ENCODE data around the gene HAUS1. TPM values are rescaled to one million over a fixed set of nuclear protein-coding genes. Genes with fewer than 3 reads are reported as not detected.
"Not testable (repeated sequence)": the region's sequence is repeated elsewhere in the genome, so short reads cannot be mapped to it uniquely, and the experiment has no call there.

The HAUS1 gene
- total RNA-seq, 1 donor from 2014 or later: 26.4 TPM

DNA sequence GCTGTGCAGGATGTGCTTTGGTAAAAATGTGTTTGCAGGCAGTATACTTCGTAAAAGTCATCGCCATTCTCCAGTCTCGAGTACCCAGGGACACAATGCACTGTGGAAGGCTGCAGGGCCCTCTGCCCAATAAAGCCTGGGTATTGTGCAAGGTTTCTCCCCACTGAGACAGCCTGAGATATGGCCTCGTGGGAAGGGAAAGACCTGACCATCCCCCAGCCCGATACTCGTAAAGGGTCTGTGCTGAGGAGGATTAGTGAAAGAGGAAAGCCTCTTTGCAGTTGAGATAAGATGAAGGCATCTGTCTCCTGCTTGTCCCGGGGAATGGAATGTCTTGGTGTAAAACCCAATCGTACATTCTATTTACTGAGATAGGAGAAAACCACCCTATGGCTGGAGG is 15.7 kb upstream of the HAUS1 start:
- DNase-seq (ENCODE audit: low read depth in 2 of 2): not testable (repeated sequence)

DNA sequence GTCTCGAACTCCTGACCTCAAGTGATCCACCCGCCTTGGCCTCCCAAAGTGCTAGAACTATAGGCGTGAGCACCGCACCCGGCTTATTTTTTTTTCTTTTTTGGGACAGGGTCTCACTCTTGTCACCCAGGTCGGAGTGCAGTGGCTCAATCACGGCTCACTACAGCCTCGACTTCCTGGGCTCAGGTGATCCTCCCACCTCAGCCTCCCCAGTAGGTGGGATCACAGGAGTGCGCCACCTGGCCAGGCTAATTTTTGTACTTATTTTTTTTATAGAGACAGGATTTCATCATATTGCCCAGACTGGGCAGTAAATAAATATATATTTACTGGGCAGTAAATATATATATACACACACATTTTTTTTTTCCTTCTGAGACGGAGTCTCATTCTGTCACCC is 8.7 kb upstream of the HAUS1 start:
- no peak for DNase-seq (ENCODE audit: low read depth in 2 of 2)

DNA sequence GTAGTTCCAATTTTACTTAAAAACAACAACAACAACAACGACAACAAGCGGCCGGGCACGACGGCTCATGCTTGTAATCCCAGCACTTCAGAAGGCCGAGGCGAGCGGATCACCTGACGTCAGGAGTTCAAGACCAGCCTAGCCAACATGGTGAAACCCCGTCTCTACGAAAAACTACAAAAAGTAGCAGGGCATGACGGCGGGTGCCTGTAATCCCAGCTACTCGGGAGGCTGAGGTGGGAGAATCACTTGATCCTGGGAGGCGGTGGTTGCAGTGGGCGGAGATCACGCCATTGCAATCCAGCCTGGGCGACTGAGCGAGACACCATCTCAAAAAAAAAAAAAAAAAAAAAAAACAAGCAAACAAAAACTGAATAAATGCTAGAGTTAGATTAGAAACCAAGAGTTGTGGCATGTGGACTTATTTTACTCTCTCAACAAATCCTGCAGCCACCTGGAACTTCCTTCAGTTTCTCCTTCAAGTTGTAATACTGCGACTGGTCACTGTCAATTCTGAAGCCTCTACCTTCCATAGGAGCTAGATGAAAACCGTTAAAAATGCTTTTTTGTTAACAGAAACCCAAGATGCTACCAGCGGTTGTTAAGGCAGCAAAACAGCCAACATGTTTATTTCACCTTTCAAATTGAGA is 7.4 kb upstream of the HAUS1 start:
- DNase-seq (ENCODE audit: low read depth in 2 of 2): no peak

DNA sequence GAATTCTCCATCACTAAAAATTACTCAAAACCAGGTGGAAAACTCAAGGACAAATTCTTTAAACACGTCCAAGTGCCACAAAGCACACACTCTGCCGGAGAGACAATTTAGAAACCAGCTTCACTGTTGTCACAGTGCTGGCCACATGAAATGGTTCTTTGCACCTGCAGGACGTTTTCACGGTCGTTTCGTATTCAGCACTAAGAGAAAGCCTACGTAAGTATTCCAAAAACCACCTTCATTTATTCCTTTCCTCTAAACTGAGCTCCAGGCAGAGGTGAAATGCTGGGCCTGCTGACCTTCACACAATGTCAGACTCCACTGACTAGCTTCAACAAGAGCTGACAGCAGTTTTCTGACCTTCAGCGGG is 6.8 kb upstream of the HAUS1 start:
- peak in 1 of 2 donors; percentile 43 for DNase-seq (ENCODE audit: low read depth in 2 of 2)

DNA sequence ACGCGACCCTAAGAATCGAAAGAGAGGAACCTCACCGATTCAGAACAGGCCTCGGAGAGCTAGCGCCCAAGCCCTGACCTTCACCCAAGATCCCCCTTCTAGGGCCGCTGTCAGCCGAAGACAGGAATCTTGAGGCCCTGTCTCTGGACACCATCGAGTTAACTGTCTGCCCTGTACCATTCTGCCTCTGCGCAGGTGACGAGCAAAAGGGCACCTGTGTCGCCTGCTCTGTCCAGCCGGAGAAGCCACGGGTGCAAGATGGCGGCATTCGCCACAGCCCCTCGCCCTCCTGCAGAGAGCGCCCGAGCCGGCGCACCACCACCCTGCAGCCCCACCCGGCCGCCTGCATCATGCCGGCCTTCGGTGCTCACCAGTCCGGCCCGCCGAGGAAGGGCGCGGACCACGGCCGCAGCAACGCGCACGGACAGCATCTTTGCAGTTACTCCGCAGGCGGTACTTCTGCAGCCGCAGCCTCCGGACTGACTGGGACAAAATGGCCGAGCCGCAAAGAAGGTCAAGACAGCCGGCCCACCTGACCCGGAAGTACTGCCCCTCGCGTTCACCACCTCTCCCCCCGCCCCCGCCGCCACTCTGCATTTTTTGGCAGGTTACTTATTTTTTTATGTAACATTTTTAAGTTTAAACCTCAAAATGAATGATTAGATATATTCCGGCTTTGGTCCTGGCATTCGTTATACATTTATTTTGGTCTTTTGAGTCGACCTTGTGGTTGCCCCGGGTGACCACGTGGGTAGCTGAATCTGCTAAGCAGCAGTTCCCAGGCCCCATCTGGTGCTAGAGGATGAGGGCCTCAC is 6.2 kb upstream of the HAUS1 start, which contains the start of gene ATP5F1A:
ATP5F1A (minus strand) TSS at position 496 of the 815 bp plus-strand sequence; CDS start at position 431, 65 bp downstream.
- DNase-seq (ENCODE audit: low read depth in 2 of 2): peak; percentile 83 to 86

DNA sequence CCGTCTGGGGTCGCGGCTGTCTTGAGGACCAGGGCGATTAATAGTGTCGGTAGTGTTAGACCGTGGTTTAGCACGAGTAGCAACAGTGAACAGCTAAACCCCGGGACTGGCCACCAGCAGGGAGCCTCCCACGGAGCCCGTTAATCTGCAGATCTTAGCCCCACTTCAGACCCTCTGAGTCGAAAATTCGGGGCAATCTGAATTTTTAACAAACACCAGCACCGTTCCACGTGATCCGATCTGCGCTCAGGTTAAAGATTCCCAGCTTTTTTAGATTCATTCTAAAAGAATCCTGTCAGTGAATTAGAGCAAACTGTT is 5.6 kb upstream of the HAUS1 start:
- DNase-seq (ENCODE audit: low read depth in 2 of 2): no peak

DNA sequence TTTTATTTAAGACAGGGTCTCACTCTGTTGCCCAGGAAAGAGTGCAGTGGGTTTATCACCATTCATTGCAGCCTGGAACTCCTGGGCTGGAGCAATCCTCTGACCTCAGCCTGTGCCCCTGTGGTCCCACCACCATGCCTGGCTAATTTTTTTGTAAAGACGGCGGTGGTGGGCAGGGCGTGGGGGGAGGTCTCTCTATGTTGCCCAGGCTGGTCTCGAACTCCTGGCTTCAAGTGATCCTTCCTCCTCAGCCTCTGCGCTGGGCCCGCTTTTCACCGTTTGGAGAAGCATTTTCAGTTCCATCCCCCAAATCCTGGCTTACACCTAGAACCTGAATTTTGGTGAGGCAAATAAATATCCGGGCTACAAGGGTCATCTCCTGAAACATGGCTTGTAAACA is 4.7 kb upstream of the HAUS1 start:
- DNase-seq (ENCODE audit: low read depth in 2 of 2): no peak

DNA sequence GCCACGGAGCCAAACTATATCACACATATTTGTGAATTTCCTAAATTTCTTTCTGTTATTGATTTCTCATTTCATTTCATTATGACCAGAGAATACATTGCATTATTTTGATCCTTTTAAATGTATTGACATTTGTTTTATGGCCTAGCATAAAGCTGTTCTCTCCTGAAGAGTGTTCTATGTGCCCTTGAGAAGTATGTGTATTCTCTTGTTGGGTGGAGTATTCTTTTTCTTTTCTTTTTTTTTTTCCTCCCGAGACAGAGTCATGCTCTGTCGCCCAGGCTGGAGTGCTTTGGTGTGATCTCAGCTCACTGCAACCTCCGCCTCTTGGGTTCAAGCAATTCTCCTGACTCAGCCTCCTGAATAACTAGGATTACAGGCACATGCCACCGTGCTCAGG is 5.2 kb downstream of the HAUS1 start:
- DNase-seq (ENCODE audit: low read depth in 2 of 2): no peak

DNA sequence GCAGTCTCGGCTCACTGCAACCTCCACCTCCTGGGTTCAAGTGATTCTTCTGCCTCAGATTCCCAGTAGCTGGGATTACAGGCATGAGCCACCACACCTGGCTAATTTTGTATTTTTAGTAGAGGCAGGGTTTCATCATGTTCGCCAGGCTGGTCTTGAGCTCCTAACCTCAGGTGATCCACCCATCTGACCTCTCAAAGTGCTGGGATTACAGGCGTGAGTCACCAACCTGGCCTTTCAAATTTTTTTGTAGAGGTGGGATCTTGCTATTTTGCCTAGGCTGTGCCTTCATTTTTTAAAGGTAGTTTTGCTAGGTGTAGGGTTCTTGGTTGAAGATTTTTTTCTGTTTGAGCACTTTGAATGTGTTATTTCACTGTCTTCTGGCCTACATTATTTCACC is 6.2 kb downstream of the HAUS1 start:
- no peak for DNase-seq (ENCODE audit: low read depth in 2 of 2)

DNA sequence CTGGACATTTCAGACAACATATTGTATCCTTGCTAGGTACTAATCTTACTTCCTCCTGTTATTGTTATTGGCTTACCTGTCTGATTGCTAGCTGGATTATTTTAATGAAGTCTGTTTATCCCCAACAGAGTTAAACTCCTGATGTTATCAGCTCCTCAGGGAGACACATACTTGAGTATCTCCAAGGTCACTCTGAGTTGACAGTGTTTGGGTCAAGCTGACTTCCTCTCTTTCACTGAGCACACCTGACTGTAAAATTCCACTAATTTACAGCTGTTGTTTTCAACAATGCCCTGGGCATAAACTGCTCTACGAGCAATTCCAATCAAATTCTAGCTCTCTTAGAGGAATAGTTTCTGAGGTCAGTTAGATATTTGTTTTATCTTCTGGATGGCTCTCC is 9.6 kb downstream of the HAUS1 start:
- no peak for DNase-seq (ENCODE audit: low read depth in 2 of 2)

DNA sequence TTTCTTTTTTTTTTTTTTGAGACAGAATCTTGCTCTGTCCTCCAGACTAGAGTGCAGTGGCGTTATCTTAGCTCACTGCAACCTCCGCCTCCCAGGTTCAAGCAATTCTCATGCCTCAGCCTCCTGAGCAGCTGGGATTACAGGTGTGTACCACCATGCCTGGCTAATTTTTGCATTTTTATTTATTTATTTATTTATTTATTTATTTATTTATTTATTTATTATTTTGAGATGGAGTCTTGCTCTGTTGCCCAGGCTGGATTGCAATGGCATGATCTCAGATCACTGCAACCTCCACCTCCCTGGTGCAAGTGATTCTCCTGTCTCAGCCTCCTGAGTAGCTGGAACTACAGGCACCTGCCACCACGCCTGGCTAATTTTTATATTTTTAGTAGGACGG is 22.4 kb downstream of the HAUS1 start:
- DNase-seq (ENCODE audit: low read depth in 2 of 2): not testable (repeated sequence)

DNA sequence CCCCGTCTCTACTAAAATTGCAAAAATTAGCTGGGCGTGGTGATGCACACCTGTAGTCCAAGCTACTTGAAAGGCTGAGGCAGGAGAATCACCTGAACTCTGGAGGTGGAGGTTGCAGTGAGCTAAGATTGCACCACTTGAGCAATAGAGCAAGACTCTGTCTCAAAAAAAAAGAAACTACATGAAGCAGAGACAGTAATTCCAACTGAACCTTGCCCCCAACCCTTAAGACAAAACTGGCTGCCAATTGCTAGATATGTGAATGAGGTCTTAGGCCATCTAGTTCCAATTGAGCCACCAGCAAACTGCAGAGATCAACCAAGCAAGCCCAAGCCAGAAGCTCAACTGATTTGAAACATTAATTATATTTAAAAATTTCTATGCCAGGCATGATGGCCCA is 25.9 kb downstream of the HAUS1 start:
- DNase-seq (ENCODE audit: low read depth in 2 of 2): no peak

DNA sequence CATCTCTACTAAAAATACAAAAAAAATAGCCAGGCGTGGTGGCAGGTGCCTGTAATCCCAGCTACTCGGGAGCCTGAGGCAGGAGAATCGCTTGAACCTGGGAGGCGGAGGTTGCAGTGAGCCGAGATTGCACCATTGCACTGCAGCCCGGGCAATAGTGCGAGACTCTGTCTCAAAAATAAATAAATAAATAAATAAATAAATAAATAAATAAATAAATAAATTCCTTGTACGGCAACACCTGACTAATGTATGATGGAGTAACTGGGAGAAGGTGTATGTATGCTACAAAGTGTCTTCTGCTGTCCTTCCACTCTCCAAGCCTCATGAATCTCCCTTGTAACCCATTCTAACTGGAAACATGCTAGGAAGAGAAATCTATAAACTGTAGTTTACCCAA is 26.4 kb downstream of the HAUS1 start:
- not testable (repeated sequence) for DNase-seq (ENCODE audit: low read depth in 2 of 2)

DNA sequence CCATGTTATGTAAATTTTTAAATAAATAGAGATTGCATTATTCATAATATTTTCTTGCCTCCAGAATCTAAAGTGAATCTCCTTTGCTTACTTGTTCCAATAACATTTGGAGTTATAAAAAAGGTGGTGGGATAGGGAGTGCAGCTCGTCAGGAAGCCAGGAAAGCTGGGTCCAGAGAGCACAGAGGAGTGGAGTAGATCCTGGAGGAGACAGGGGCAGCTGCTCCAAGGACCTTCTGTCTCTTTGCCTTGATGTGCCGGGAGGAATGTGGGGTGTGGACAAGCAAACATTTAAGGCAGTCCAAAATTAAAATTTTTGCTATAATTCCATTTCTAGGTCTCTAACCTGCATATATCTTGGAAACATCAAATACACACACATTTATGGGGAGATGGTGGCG is 29.3 kb downstream of the HAUS1 start:
- DNase-seq (ENCODE audit: low read depth in 2 of 2): no peak

DNA sequence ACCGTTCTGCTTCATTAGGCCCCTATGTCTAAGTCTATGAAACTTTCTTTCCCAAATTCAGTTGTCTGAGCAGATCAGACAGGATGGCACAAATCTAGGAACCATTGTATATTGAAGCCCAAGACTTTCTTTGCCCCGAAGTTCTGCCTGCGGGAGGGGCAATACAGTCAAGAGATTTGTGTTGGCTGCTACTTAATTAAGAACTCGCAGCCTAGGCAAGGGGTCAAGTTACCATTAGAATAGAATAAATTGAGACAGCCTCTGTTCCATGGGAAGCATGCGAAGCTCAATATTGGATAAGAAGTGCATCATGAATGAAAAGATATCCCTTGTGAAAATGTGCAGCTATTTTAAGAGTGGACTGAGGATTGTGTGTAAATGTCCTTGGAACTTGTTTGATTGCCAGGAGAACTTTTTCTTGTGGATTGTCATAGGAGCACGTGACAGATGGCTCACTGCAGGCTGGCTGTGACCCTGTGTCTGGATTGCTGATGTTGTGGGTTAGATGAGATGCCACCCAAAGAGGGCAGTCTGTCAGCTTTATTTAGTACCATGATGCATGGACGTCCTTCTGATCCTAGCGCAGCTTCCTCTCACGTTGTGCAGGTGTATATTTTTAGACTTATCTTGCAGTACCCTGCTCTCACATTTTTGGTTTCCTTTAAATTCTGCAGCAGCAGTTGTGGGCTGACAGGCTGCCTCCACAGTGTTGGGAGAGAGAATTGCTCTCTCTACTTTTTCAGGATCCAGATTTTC is 30.9 kb downstream of the HAUS1 start:
- DNase-seq (ENCODE audit: low read depth in 2 of 2): no peak

DNA sequence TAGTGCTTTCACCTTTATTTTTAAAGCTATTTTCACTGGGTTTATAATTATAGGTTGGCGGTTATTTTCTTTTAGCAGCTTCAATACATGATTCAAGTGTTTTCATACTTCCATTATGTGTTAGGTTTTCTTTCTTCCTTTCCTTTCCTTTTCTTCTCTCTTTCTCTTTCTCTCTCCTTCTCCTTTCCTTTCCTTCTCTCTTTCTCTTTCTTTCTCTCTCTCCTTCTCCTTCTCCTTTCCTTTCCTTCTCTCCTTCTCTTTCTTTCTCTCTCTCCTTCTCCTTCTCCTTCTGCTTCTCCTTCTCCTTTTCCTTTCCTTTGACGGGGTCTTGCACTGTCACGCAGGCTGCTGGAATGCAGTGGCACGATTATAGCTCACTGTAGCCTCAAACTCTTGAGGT is 36.0 kb downstream of the HAUS1 start:
- no peak for DNase-seq (ENCODE audit: low read depth in 2 of 2)

DNA sequence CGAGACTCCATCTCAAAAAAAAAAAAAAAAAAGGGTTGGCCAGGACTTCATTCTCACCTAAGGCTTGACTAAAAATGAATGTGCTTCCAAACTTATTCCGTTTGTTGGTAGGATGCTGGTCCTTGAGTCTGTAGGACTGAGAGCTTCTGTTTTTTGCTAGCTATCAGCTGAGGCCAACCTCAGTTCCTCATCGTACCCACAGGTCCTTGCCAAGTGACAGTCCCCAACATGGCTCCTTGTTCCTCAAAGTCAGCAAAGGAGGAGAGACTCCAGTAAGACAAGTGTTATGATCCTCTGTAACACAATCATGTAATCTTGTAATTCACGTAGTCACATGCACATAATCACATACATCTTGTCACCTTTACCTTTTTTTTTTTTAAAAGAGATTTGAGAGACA is 37.0 kb downstream of the HAUS1 start:
- DNase-seq (ENCODE audit: low read depth in 2 of 2): no peak

DNA sequence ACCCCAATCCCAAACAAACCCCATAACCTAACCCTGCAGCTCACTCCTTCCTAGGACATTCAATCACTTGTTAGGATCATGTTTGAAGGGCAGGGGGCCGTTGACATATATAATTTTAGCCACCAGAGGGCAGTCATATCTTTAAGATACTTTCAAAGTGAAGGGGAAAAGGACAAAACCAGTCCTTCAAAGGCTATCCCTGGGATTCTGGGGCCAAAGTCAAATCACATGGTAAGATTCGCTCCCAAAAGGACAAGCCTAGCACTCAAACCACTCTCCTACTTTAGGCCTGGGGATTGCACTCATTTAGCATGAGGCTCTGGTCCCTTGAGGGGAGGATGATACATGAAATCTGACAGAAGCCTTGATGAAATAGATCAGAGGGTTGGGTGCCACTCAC is 44.6 kb downstream of the HAUS1 start:
- peak; percentile 56 to 59 for DNase-seq (ENCODE audit: low read depth in 2 of 2)

DNA sequence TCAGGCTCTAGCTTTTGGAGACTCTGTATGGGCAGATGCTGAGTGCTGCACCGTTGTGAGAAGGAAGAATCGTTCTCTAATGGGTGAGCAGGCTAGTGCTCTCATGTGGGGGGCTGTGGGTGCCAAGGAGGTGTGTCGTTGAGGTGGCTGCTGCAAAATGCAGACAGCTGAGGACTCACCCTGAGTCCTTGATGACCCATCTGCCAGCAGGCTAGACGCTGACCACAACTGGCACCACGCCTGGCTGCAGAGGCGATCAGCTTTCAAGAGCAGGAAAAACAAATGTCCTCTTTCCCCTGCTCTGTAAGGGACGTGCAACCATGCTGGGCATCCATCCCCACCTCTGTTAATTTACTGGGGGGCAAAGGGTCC is 48.2 kb downstream of the HAUS1 start:
- peak in 1 of 2 donors; percentile 40 for DNase-seq (ENCODE audit: low read depth in 2 of 2)

DNA sequence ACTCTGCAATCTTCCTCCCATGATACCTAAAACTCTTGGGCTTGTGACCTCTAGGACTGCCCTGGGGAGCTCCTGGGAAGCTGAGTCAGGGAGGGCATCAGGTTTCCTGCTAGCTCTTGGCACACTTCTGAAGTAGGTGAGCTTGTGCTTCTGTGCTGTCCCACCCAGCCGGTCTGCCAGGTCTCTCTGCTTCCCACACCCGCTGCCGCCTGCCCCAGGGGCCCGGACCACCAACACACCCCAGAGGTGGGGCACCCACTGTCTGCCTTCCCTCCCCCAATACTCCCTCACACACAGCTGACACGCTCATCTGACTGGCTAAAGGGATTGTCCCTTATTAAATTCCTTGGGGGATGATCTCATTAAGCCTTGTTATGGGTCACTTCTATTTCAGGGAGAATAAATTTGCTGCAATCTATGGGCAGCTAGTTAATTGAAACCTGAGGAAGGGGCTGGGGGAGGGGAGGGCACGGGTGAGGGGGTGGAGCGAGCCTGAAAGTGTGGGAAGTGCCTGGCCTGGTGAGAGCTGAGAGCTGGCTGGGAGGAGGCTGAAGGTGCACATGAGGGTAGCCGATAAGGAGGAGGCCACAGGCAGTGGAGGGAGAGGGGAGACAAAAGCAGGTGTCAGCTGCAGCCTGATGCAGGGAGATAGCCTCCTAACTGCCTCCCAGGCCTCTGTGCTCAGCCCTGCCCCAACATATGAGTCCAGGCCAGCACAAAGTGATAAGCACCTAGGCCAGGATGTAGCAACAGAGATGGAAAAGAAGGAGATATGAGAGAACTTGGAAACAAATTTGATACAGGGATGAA is 48.8 kb downstream of the HAUS1 start:
- DNase-seq (ENCODE audit: low read depth in 2 of 2): no peak

DNA sequence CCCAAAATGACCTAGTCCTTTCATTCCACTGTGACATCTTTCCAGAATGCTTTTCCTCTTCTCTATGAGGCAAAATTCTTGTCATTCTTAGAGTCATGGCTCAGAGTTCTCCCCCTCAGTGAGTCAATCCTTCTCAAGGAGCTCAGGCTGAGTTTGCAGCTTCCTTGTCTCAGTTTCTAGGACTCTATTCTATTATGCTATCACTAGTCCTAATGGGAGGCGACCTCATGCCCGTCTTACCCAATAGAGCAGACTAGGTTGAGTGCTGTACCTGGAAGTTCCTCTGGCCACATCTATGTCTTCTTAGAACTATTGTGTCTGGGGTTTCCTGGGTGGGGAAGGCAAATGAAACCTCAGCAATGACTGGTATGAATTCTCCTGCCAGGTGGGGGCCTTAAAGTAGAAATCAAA is 51.5 kb downstream of the HAUS1 start:
- peak in 1 of 2 donors; percentile 43 for DNase-seq (ENCODE audit: low read depth in 2 of 2)
